SK-N-MC (cell line): ENCODE measurements around the gene PDE4DIP.
"Not testable (repeated sequence)": the region's sequence is repeated elsewhere in the genome, so short reads cannot be mapped to it uniquely, and the experiment has no call there.

Experiments
- DNase-seq: peaks from one replicate; pipeline ENCODE4 v3.0.0-alpha.2; 2011; ENCODE audit warnings: low read depth, low spot score
- H3K27ac ChIP-seq: fragments of 200-600 bp; sonication (generic); 2 replicates; pipeline ENCODE4 v1.5.1; 2016; ENCODE audit warnings: mixed run types
- H3K36me3 ChIP-seq: fragments of 200-600 bp; sonication (generic); 2 replicates; pipeline ENCODE4 v1.6.1; 2017; ENCODE audit warnings: antibody characterized with exemption, low read length, mixed read lengths; ENCODE audit not compliant: insufficient read depth
- H3K4me3 ChIP-seq: fragments of 200-600 bp; sonication (generic); 2 replicates; pipeline ENCODE4 v1.5.1; 2016
- H3K9ac ChIP-seq: fragments of 200-600 bp; sonication (generic); 2 replicates; pipeline ENCODE4 v1.8.0; 2017; ENCODE audit warnings: mixed run types, mixed read lengths; ENCODE audit not compliant: insufficient read length
- H3K9me3 ChIP-seq: fragments of 200-600 bp; sonication (generic); 2 replicates; pipeline ENCODE4 v1.6.1; 2017; ENCODE audit warnings: low read depth, mild to moderate bottlenecking, antibody characterized with exemption, low read length, moderate library complexity, mixed read lengths

PDE4DIP gene

GRCh38 chr1:148853363-148853762, 9.1 kb downstream of the PDE4DIP start:
- not testable (repeated sequence) for H3K9me3 ChIP-seq, H3K27ac ChIP-seq, H3K9ac ChIP-seq

GRCh38 chr1:148854063-148854462, 9.8 kb downstream of the PDE4DIP start:
- not testable (repeated sequence) for DNase-seq

More at GRCh38 chr1:148853363-148853762, 9.1 kb downstream of the PDE4DIP start:
- H3K4me3 ChIP-seq, H3K36me3 ChIP-seq, DNase-seq: not testable (repeated sequence)

GRCh38 chr1:148855367-148855766, 11.1 kb downstream of the PDE4DIP start:
- H3K9me3 ChIP-seq, H3K9ac ChIP-seq, H3K36me3 ChIP-seq, H3K4me3 ChIP-seq, DNase-seq, H3K27ac ChIP-seq: not testable (repeated sequence)

More at GRCh38 chr1:148854063-148854462, 9.8 kb downstream of the PDE4DIP start:
- H3K9me3 ChIP-seq, H3K4me3 ChIP-seq, H3K36me3 ChIP-seq, H3K27ac ChIP-seq, H3K9ac ChIP-seq: not testable (repeated sequence)

- not testable (repeated sequence) for H3K36me3 ChIP-seq, H3K4me3 ChIP-seq, DNase-seq, H3K9me3 ChIP-seq, H3K27ac ChIP-seq, H3K9ac ChIP-seq
These were observed 15.8 kb downstream of the PDE4DIP start for GRCh38 chr1:148860049-148860448.

GRCh38 chr1:148860579-148861259, 16.5 kb downstream of the PDE4DIP start:
- not testable (repeated sequence) for H3K36me3 ChIP-seq, DNase-seq, H3K9ac ChIP-seq, H3K9me3 ChIP-seq, H3K27ac ChIP-seq, H3K4me3 ChIP-seq

- H3K36me3 ChIP-seq, DNase-seq: not testable (repeated sequence)
These were observed 18.4 kb downstream of the PDE4DIP start for GRCh38 chr1:148862590-148862989.

GRCh38 chr1:148868924-148869633, 24.9 kb downstream of the PDE4DIP start:
- not testable (repeated sequence) for H3K36me3 ChIP-seq, H3K4me3 ChIP-seq, DNase-seq, H3K9me3 ChIP-seq, H3K27ac ChIP-seq, H3K9ac ChIP-seq

More at GRCh38 chr1:148862590-148862989, 18.4 kb downstream of the PDE4DIP start:
- H3K9ac ChIP-seq, H3K9me3 ChIP-seq, H3K4me3 ChIP-seq, H3K27ac ChIP-seq: not testable (repeated sequence)

GRCh38 chr1:148869634-148869961, 25.4 kb downstream of the PDE4DIP start:
- H3K36me3 ChIP-seq, DNase-seq, H3K4me3 ChIP-seq, H3K9ac ChIP-seq, H3K9me3 ChIP-seq, H3K27ac ChIP-seq: not testable (repeated sequence)

GRCh38 chr1:148874408-148875388, 30.5 kb downstream of the PDE4DIP start:
- H3K27ac ChIP-seq, H3K9me3 ChIP-seq, DNase-seq, H3K36me3 ChIP-seq, H3K4me3 ChIP-seq, H3K9ac ChIP-seq: not testable (repeated sequence)

GRCh38 chr1:148879812-148880416, 35.7 kb downstream of the PDE4DIP start:
- H3K36me3 ChIP-seq, H3K9me3 ChIP-seq, H3K4me3 ChIP-seq, H3K27ac ChIP-seq, DNase-seq, H3K9ac ChIP-seq: not testable (repeated sequence)

- H3K36me3 ChIP-seq, H3K4me3 ChIP-seq, DNase-seq, H3K9me3 ChIP-seq, H3K27ac ChIP-seq, H3K9ac ChIP-seq: not testable (repeated sequence)
These were observed 37.0 kb downstream of the PDE4DIP start for GRCh38 chr1:148881261-148881660.

GRCh38 chr1:148885219-148885618, 41.0 kb downstream of the PDE4DIP start:
- not testable (repeated sequence) for H3K4me3 ChIP-seq, H3K36me3 ChIP-seq, H3K27ac ChIP-seq, DNase-seq, H3K9me3 ChIP-seq, H3K9ac ChIP-seq

- not testable (repeated sequence) for H3K4me3 ChIP-seq, H3K36me3 ChIP-seq, H3K9ac ChIP-seq, DNase-seq, H3K9me3 ChIP-seq, H3K27ac ChIP-seq
These were observed 42.1 kb downstream of the PDE4DIP start for GRCh38 chr1:148886293-148886692.

- H3K9ac ChIP-seq, DNase-seq: not testable (repeated sequence)
These were observed 44.4 kb downstream of the PDE4DIP start for GRCh38 chr1:148888597-148888996.

More at GRCh38 chr1:148888597-148888996, 44.4 kb downstream of the PDE4DIP start:
- H3K36me3 ChIP-seq, H3K4me3 ChIP-seq, H3K27ac ChIP-seq, H3K9me3 ChIP-seq: not testable (repeated sequence)
